ENCODE measurements around the gene MYL10.
"Not testable (repeated sequence)": the region's sequence is repeated elsewhere in the genome, so short reads cannot be mapped to it uniquely, and the experiment has no call there.

Gene MYL10

DNA sequence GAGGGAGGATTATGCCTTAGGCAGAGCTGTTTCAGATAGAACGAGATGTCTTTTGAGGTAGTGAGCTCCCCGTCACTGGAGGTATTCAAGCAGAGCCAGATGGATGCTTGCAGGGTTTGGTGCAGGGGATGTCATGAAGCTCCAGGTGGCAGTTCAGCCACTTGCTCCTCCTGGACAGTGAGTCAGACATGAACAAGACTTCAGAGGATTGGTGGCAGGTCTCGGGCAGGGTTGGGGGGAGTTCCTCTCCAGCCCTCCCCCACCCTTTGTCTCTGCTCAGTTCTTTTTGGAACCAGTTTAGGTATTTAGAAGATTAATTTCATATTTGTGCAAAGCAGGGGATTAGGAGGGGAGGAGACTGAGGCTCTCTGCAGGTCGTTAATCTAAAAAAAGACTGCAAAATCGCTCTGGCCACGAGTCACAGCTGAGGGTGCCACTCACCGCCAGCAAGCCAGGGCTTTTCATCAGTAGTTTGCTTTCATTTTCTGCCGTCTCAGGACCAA lies 21.5 kb upstream of the MYL10 start:
- no peak for DNase-seq

GRCh38 chr7:101647876-101648275 lies 18.8 kb upstream of the MYL10 start:
- not testable (repeated sequence) for DNase-seq

- no peak for DNase-seq
Measured at GRCh38 chr7:101645951-101646350, 16.9 kb upstream of the MYL10 start.

DNA sequence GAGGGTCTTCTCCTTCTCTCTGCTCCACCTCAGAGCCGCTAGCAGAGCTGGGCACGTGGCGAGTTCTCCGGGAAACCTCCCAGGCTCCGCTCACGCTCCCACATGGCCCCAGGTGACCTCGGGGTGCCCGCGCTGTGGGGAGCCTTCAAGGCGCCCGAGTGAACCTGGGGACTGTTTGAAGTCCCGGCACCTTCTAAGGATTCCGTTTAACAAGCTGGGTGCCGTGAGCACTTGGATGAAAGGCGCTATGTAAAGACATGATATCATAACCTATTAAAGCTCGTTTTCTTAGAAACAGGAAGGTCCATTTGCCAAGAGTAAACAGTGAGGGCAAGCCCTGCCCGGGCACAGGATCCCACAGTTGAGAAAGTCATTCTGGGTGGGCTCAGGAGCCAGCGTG lies 15.8 kb upstream of the MYL10 start:
- no peak for DNase-seq

- DNase-seq, result not testable (repeated sequence)
Measured at GRCh38 chr7:101639127-101639526, 10.0 kb upstream of the MYL10 start.

- no peak for DNase-seq
Measured at GRCh38 chr7:101636822-101637623, 7.9 kb upstream of the MYL10 start.

DNA sequence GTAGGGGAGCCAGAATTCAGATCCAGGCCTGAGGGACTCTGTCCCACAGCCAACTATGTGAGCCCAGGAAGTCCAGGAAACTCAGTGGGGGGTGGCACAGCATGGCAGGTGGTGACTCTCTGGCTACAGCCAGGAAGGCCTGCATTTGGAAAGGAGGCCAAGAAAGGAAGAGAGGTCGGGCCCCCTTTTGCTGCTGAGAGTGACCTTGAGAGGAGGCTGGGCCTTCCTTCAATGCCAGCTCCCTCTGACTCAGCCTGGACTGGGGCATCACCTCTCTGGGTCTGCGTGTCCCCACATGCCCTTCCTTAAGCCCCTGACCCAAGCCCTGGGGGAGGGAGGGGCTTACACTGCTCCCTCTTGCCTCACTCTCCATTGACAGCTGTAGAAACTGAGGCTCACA lies 6.4 kb upstream of the MYL10 start:
- no peak for DNase-seq

DNA sequence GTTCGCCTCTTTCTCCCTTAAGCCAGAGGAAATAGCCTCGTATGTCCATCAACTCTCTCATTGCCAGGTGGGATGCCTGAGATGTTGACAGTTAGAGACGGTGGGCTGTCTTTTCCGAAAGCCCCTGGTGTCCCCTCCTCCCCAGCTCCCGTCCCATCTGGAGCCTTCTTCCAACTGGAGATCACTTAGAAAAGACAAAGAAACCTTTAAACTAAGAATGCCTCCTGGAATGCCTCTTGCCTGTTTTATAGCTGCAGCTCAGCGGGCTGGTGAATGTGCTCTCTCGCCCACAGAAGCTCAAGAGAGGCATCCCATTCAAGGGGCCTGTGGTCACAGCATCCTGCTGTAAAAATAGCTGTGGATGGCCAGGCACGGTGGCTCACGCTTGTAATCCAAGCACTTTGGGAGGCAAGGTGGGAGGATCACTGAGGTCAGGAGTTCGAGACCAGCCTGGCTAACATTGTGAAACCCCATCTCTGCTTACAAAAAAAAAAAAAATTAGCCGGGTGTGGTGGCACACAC lies 5.2 kb upstream of the MYL10 start:
- no peak for DNase-seq

- no peak for DNase-seq
Measured at GRCh38 chr7:101633511-101633910, 4.4 kb upstream of the MYL10 start.

DNA sequence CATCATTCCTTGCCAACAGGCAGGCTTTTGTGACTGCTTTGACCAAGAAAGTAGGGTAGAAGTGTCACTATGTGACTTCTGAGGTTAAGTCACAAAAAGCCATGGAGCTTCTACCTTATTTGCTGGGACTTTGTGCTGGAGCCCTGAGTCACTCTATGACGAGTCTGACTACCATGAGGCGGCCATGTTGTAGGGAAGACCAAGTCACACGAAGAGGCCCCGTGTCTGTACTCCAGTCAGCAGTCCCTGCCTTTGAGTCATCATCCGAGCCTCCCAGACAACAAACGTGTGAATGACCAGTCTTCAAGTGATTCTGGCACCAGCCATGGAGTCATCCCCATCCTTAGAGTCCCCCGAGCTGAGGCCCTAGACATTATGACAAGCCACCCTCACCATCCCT lies 3.5 kb upstream of the MYL10 start:
- DNase-seq, result no peak

DNA sequence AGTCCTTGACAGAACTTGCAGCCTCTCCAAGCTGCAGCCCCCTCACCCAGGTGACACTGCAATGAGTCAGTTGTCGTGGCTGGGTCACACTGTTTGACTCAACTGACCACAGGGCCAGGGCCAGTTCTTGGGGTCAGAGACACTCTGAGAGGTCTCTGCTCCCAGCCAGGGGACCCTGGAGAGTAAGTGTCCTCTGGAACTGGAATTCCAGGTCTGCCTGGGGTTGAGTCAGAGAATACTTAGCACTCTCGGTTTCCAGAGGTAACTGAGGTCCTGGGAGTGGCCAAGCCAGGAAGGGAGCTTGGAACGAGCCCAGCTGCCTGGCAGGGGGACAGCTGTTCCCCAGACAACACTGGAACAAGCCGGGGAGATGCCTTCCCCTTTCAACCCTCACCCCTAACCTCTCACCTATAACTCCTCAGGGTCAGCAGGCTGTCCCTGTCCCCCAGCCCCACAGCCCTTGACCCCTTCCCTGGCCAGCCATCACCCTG lies 2.2 kb upstream of the MYL10 start:
- DNase-seq, result no peak

GRCh38 chr7:101630591-101630990 lies 1.5 kb upstream of the MYL10 start:
- DNase-seq, result no peak

GRCh38 chr7:101628522-101628921 lies 574 bp downstream of the MYL10 start:
- DNase-seq, result no peak

- DNase-seq, result no peak
Measured at GRCh38 chr7:101626758-101627157, 2.3 kb downstream of the MYL10 start.

GRCh38 chr7:101626069-101626671 lies 2.9 kb downstream of the MYL10 start:
- DNase-seq, result no peak

- DNase-seq, result no peak
Measured at GRCh38 chr7:101625031-101625791, 3.9 kb downstream of the MYL10 start.

- no peak for DNase-seq
Measured at GRCh38 chr7:101624246-101625001, 4.7 kb downstream of the MYL10 start.

- DNase-seq, result no peak
Measured at GRCh38 chr7:101622609-101623173, 6.4 kb downstream of the MYL10 start.

GRCh38 chr7:101620991-101621390 lies 8.1 kb downstream of the MYL10 start:
- no peak for DNase-seq

GRCh38 chr7:101620395-101620794 lies 8.7 kb downstream of the MYL10 start:
- no peak for DNase-seq

GRCh38 chr7:101618916-101619315 lies 10.2 kb downstream of the MYL10 start:
- no peak for DNase-seq

DNA sequence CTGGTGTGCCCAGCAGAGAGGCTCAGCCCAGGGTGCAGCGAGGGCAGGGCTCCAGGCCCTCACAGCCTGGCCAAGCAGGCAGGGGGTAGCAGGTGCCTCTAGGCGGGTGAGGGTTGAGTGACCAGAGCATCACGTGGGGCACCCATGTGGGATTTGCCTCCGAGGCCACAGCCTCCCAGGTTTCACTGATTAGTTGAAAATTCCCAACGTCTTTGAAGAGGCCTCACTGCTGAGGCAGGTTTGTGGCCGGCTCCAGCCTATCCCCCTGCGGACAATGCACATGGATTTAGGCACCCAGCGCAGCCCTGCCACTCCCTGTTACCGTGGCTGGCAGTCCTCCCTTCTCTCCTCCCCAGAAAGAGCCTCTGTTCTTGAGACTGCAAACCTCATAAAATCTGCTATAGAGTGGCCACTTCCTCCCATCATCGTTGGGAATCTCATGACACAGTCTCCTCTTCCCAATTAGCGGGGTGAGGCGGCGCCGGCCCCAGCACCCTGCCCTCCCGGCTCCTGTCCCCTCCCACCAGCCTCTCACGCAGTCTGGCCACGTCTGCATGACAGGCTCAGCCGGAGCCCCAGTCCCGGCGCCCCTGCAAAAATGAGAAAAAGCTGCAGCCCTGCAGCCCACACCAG lies 10.8 kb downstream of the MYL10 start:
- DNase-seq, result no peak
